ENCODE measurements around the gene CTXN1.

The CTXN1 gene

GRCh38 chr19:7883796-7884570, 42.0 kb downstream of the CTXN1 start:
- DNase-seq (ENCODE audit: low read depth) = no peak
- no peak for TF ChIP-seq CTCF (conservative IDR thresholded peaks at IDR 0.05; ENCODE audit: low read depth, low read length)
- no peak overlapping the region for H3K4me3 ChIP-seq (ENCODE audit: low read length)

DNA sequence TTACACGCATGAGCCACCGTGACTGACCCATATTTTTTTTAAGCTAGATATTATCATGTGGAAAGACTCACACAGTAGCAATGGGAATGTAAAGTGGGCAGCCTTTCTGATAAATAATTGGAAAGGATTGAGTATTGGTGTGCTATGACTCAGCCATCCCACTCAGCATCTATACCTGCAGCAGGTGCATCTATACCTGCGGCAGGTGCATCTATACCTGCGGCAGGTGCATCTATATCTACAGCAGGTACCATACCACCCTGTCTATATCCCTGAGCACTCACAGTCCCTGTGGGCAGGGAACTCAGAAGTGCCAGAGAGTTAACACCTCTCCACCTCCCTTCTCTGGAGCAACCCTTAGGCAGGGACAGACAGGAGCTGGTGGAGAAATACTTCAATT, 42.8 kb downstream of the CTXN1 start:
- no peak for TF ChIP-seq CTCF (conservative IDR thresholded peaks at IDR 0.05; ENCODE audit: low read depth, low read length)
- no peak for DNase-seq (ENCODE audit: low read depth)

DNA sequence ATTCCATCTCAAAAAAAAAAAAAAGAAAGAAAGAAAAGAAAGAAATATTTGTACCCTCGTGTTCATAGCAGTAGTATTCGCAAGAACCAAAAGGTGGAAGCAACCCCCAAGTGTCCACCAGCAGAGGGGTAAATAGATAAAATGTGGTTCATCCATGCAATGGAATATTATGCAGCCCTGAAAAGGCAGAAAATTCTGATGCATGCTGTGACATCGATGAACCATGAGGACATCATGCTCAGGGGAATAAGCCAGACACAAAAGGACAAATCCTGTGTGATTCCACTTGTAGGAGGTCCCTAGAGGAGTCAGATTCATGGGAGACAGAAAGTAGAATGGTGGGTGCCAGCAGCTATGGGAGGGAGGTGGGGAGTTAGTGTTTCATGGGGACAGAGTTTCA, 44.0 kb downstream of the CTXN1 start:
- no peak overlapping the region for H3K4me3 ChIP-seq (ENCODE audit: low read length)
- TF ChIP-seq CTCF (conservative IDR thresholded peaks at IDR 0.05; ENCODE audit: low read depth, low read length) = no peak
- DNase-seq (ENCODE audit: low read depth) = no peak

More for the DNA sequence above, 42.8 kb downstream of the CTXN1 start:
- H3K4me3 ChIP-seq (ENCODE audit: low read length) = no peak overlapping the region

DNA sequence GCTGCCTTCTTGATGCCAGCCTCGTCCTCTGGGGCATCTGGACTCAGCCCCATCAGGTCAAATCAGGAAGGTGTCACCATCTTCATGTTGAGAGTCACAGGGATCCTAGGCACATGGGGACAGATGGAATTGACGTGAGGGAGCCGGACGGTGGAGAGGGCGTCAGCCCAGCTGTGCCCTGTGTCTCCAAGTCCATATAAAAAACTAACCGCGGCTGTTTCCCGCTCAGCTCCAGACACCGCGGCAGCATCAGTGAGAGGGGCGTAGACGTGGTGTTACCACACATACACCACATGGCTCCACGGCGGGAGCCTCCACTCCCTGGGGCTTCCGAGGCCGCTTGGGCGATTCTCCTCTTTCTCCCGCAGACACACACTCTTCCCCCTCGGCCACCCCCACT, 46.1 kb downstream of the CTXN1 start:
- no peak for DNase-seq (ENCODE audit: low read depth)
- TF ChIP-seq CTCF (conservative IDR thresholded peaks at IDR 0.05; ENCODE audit: low read depth, low read length) = no peak
- no peak overlapping the region for H3K4me3 ChIP-seq (ENCODE audit: low read length)

GRCh38 chr19:7879111-7879807, 46.7 kb downstream of the CTXN1 start:
- DNase-seq (ENCODE audit: low read depth) = no peak
- TF ChIP-seq CTCF (conservative IDR thresholded peaks at IDR 0.05; ENCODE audit: low read depth, low read length) = no peak
- H3K4me3 ChIP-seq (ENCODE audit: low read length) = no peak overlapping the region

DNA sequence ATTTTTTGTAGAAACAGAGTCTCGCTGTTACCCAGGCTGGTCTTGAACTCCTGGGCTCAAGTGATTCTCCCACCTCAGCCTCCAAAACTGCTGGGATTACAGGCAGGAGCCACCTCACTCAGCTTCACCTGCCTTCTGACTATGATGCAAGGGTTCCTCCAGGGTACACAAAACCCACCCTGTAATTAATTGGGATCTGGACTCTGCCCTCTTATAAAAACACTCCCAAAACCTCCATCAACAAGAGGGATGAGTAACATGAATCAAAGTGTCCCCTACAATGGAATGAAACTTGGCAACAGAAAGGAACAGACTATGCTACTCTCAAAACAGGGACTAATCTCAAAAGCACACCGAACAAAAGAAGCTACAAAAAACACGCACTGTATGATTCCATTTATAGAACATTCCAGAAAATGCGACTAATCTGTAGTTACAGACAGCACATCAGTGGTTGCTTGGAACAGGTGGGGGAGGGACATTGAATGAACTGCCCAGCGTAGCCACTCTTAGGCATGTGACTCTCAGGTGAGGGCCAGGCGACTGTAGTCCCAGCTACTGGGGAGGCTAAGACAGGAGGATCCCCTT, 48.6 kb downstream of the CTXN1 start:
- no peak overlapping the region for H3K4me3 ChIP-seq (ENCODE audit: low read length)
- no peak for TF ChIP-seq CTCF (conservative IDR thresholded peaks at IDR 0.05; ENCODE audit: low read depth, low read length)
- DNase-seq (ENCODE audit: low read depth) = no peak
